LNCAP (cell line): ENCODE measurements around the gene FAM186B.

Experiments
- CTCF ChIP-seq: fragments of 450-650 bp; IDR thresholded peaks from 2 replicates; pipeline ENCODE4 v1.5.1; 2017; ENCODE audit warnings: mild to moderate bottlenecking

The FAM186B gene

GRCh38 chr12:49647827-49648711 lies 42.6 kb upstream of the FAM186B start:
- TF ChIP-seq CTCF = no peak

- no peak for TF ChIP-seq CTCF
These were observed 41.6 kb upstream of the FAM186B start for GRCh38 chr12:49646871-49647654.

GRCh38 chr12:49646331-49646830 lies 40.9 kb upstream of the FAM186B start:
- no peak for TF ChIP-seq CTCF

- TF ChIP-seq CTCF = no peak
These were observed 40.0 kb upstream of the FAM186B start for GRCh38 chr12:49645146-49646039.

GRCh38 chr12:49644620-49644994 lies 39.2 kb upstream of the FAM186B start:
- TF ChIP-seq CTCF = peak; percentile 96

- no peak for TF ChIP-seq CTCF
These were observed 38.7 kb upstream of the FAM186B start for GRCh38 chr12:49643961-49644619.

GRCh38 chr12:49643135-49643534 lies 37.7 kb upstream of the FAM186B start:
- TF ChIP-seq CTCF = no peak
